ENCODE data around the gene EPHA5.

DNA sequence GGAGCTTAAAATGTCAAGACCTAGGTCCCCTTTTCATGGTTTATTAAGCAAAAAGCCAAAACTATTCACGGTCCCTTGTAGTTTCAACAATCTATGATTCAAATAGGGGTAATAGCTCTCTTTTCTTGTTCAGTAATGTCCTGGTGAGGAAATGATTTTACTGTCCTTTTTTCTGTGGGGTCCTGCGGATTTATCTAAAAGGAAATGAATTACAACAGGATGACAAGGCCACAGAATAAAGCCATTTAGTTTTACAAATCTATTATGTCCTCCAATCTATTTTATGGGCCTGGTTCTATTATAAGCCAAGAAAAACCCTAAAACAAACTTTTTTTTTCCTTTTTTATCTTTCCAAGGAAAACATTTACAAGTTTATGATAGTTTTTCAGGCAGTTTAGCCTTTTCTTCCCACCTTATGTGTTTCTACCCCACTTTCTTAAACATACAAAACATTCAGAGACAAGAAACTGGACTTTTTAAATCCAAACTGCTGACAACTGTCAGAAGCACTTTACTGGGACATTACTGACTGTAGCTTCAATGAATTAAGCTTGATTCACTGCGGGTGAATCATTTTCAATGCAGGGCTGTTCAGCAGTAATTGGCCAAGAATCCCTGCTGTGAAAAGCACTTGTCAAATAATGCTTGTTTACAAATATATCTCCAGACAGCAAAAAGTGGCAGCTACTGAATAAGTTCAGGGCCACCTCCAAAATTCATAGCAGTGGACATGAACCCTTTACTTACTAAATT lies 4.3 kb downstream of the EPHA5 start:
- no peak for TF ChIP-seq POLR2A (IDR thresholded peaks at IDR 0.05)
- TF ChIP-seq, protein P1, sequence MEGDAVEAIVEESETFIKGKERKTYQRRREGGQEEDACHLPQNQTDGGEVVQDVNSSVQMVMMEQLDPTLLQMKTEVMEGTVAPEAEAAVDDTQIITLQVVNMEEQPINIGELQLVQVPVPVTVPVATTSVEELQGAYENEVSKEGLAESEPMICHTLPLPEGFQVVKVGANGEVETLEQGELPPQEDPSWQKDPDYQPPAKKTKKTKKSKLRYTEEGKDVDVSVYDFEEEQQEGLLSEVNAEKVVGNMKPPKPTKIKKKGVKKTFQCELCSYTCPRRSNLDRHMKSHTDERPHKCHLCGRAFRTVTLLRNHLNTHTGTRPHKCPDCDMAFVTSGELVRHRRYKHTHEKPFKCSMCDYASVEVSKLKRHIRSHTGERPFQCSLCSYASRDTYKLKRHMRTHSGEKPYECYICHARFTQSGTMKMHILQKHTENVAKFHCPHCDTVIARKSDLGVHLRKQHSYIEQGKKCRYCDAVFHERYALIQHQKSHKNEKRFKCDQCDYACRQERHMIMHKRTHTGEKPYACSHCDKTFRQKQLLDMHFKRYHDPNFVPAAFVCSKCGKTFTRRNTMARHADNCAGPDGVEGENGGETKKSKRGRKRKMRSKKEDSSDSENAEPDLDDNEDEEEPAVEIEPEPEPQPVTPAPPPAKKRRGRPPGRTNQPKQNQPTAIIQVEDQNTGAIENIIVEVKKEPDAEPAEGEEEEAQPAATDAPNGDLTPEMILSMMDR (IDR thresholded peaks at IDR 0.05), result no peak
